Stimulated activated CD4-positive, alpha-beta T cell treated with anti-CD3 and anti-CD28 coated beads, Interleukin-4, amount 100 ng/mL, for 1 hour (primary cell): ENCODE data around the gene PRRG1.
"Not testable (repeated sequence)": the region's sequence is repeated elsewhere in the genome, so short reads cannot be mapped to it uniquely, and the experiment has no call there.

Experiments used
- DNase-seq: peaks from one replicate; pipeline ENCODE4 v3.0.0-alpha.2; 2020

The PRRG1 gene

DNA sequence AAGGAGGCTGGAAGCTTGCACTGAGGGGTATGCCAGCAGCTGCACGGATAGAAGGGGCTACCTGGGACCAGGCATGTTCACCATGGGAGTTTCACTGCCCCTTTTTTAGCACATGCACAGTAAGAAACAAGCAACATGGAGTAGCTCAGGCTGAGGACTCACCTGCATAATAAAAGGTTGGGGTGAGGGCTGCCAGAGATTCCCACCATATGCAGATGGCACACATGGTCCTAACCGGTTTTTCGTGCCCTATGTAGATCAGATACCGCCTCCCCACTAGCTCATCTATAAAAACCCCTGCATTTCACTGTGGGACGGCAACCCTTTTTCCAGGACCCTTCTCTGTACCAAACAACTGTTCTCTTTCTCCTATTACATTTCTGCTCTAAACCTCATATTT is 125.3 kb downstream of the PRRG1 start:
- no peak for DNase-seq

DNA sequence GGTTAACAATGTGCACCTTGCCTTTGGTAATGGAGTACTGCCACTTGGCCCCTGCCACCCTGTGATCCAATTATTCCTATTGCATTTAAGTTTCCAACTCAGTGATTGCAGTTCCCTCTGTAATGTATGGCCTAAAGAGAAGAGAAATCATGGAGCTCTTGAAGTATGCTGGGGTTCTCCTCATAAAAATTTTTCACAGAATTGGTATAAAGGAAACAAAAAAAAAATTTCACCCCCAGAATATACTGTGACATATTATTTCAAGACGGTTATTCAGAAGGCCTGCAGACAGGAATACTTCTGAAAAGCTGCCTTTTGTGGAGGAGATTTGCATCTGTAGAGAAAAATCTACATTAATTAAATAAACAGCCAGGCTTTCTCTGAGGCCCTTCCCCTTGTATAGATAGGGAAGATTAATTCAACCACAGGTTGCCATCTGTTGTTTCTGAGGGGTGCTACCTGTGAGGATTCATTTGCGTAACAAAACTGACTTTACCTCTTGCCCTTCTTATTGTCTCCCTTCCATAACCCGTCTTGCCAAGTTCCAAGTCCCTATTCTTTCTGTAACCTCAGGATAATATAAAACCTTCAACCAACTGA is 127.5 kb downstream of the PRRG1 start:
- no peak for DNase-seq

DNA sequence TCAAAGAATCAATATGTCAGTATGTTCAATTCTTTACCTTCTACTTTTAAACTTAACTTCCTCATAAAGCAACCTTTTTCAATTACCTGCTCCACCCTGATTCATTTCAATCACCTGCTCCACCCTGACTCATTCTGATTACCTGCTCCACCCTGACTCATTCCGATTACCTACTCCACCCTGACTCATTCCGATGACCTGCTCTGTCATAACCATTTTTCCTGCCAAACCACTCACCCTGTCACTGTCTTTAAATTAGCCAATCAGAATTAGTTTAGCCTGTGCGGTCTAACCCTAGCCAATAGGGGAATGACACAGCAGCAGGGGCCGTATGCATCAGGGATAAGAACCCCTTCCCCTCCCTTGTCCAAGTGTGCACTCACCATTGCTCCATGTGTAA is 135.2 kb downstream of the PRRG1 start:
- DNase-seq: not testable (repeated sequence)

DNA sequence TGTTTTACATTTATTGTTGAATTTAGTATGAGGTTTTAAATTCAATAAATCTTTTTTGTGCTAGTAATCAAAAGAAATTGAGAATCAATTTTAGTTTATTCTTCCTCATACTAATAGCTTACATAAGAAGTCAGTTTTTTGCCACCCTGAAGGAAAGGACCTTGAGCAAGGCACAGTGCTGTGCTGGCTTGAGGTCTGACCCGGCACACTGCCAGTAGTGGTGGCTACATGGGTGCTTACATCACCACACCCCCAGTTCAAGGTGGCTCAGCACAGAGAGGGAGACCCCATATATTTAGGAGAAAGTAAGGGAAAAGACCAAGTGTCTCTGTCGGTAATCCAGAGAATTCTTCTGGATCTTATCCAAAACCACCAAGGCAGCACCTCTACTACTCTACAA is 136.3 kb downstream of the PRRG1 start:
- no peak for DNase-seq

DNA sequence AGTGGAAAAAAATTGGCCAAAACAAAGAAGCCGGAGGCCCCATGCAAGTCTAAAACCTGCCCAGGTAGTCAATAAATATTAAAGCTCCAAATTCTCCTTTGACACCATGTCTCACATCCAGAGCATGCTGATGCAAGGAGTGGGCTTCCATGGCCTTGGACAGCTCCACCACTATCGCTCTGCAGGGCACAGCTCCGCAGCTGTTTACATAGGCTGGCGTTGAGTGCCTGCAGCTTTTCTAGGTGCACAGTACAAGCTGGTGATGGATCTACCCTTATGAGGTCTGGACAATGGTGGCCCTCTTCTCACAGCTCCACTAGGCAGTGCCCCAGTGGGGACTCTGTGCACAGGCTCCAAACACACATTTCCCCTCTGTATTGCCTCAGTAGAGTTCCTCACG is 138.1 kb downstream of the PRRG1 start:
- DNase-seq: no peak

DNA sequence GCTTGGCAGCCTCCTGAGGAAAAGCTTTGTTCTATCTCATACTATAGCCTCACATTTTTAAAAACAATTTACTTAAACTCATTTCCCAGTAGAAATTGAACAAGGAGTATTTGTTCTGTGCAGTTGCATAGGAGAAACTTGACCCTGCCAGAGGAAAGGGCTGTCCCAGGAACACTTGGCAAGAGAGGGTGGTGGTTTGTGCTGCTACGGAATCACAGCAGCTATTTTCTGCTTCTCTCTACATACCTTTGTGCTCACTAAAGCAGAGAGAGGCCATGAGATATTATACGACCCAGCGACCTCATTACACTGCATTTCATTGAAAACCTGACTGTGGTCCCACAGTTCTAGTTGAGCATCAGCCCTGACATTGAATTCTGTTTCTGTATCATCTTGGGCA is 139.2 kb downstream of the PRRG1 start:
- DNase-seq: no peak

DNA sequence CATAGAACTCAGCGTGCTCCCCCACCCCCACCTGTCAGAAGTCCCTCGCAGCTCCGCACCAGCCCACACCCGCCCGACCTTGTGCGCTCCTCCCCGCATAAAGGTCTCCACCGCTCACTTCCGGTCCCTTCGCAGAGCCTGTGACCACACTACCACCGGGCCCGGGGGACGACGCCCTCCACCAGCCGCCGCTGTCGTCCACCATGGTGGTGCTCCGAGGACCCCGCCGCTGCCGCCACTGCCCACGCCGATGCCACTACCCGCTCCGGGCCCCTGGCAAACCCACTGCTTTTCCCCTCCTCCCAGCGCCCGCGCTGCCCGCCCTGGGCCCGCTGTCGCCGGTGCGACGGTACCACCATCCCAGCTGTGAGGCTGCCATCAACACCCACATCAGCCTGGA is 142.5 kb downstream of the PRRG1 start:
- no peak for DNase-seq

DNA sequence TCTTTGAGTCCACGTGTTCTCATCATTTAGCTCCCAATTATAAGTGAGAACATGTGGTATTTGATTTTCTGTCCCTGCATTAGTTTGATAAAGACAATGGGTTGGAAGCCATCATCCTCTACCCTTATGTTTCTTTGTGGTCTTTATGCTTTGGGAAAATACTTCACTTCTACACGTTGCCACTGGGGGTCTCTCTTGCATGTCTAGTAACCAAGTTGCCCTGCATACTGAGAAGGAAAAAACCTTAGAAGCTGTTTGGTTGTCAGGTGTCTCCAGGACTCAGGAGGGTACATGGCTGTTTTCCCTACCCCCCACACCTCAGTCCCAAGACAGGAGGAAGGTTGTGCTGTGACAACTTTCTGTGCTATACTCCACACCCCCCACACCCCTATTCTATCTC is 146.6 kb downstream of the PRRG1 start:
- DNase-seq: not testable (repeated sequence)

DNA sequence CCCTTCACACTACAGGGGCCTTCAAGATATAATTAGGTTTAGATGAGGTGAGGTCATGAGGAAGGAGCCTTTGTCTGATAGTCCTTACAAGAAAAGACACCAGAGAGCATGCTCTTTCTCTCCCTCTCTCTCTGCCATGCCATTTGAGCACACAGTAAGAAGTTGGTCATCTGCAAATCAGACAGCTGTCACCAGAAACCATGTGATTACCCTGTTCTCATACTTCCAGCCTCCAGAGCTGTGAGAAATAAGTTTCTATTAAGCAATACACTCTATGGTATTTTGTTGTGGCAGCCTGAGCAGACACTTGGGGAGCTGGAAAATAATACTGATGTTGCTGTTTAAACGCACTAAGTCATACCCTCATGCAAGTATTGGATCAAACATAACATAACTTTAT is 148.0 kb downstream of the PRRG1 start:
- DNase-seq: not testable (repeated sequence)

DNA sequence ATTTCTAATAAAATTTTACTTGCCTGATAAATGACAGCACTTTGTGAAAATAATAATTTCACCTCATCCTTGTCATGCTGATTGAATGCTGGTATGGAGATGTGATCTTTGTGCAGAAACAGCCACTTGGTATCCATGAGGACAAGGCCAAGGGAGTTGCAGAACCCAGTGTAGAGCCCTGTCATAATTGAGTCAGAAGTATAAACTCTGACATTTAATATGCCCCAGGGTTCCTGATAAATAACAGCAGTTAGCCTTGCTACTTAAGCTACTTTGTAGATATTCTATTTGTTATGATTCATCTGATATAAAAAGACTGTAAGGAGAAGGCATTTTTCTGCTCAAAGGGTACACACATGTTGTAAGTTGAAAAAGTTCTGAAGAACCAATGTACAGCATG is 149.2 kb downstream of the PRRG1 start:
- DNase-seq: not testable (repeated sequence)

DNA sequence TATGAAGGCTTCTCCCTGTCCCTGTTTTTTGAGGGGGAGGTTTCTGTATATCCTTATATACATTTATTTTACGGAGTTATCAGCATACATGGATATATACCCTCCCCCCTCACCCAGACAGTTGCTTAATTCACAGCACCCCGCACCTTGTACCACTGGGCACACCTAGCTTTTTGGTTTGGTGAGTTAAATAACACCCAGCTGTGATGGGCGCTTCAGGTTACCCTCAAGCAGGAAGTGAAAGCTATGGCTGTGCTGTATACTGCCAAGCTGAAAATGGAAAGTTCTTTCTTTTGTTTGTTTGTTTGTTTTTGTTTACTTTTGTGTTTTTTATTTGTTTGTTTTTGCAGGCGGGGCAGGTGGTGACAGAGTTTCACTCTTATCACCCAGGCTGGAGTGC is 150.5 kb downstream of the PRRG1 start:
- not testable (repeated sequence) for DNase-seq

DNA sequence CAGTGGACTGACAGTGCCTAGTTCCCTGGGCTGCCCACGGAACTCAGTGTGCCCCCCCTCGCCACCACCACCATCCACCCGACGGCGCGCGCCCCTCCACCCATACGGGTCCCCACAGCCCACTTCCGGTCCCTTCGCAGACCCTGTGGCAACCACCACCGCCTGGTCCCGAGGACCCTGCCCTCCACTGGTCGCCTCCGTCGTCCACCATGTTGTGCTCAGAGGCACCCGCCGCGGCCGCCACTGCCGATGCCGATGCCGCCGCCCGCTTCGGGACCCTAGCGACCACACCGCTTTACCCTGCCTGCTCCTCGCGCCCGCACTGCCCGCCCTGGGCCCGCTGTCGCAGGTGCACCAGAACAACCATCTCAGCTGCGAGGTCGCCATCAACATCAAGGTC is 155.8 kb downstream of the PRRG1 start:
- no peak for DNase-seq
